Mesendoderm (in vitro differentiated cells): ENCODE data around the gene GPR143.
A peak's percentile ranks its signal among the peaks of the same experiment; 100 is the strongest.

Experiments used
- DNase-seq: peaks from one replicate; pipeline ENCODE4 v3.0.0; 2013
- H2AK5ac ChIP-seq: 2 replicates; pipeline ENCODE4 v1.6.1; 2013; ENCODE audit warnings: low read length, inconsistent platforms
- H2BK120ac ChIP-seq: 2 replicates; pipeline ENCODE4 v1.6.1; 2013; ENCODE audit warnings: low read depth, mild to moderate bottlenecking, low read length, moderate library complexity, mixed read lengths
- H2BK15ac ChIP-seq: replicated peaks from 2 replicates; pipeline ENCODE4 v1.6.1; 2013; ENCODE audit warnings: low read depth, mild to moderate bottlenecking, moderate library complexity
- H2BK5ac ChIP-seq: 2 replicates; pipeline ENCODE4 v1.6.1; 2013; ENCODE audit warnings: low read length, inconsistent platforms
- H3K18ac ChIP-seq: 2 replicates; pipeline ENCODE4 v1.6.1; 2013; ENCODE audit warnings: mild to moderate bottlenecking, low read length, mixed read lengths
- H3K23ac ChIP-seq: one replicate; pipeline ENCODE4 v1.6.1; 2013; ENCODE audit warnings: low read length
- H3K27ac ChIP-seq: 2 replicates; pipeline ENCODE4 v1.5.1; 2013; ENCODE audit warnings: low read depth, mild to moderate bottlenecking, inconsistent platforms, low read length, moderate library complexity
- H3K27me3 ChIP-seq: 2 replicates; pipeline ENCODE4 v1.6.1; 2013; ENCODE audit warnings: low read length, control low read depth, mild to moderate bottlenecking, inconsistent platforms; ENCODE audit not compliant: insufficient read depth, poor library complexity
- H3K36me3 ChIP-seq: 2 replicates; pipeline ENCODE4 v1.6.1; 2013; ENCODE audit warnings: low read length, inconsistent platforms; ENCODE audit not compliant: control insufficient read depth, insufficient read depth
- H3K4ac ChIP-seq: one replicate; pipeline ENCODE4 v1.6.1; 2013; ENCODE audit warnings: low read depth, mild to moderate bottlenecking, low read length, moderate library complexity
- H3K4me1 ChIP-seq: 2 replicates; pipeline ENCODE4 v1.6.1; 2013; ENCODE audit warnings: low read depth, low read length, inconsistent platforms; ENCODE audit not compliant: control insufficient read depth
- H3K4me2 ChIP-seq: 2 replicates; pipeline ENCODE4 v1.6.1; 2013; ENCODE audit warnings: low read length
- H3K4me3 ChIP-seq: 2 replicates; pipeline ENCODE4 v1.5.1; 2013; ENCODE audit warnings: mild to moderate bottlenecking, low read length
- H3K56ac ChIP-seq: one replicate; pipeline ENCODE4 v1.6.1; 2013; ENCODE audit warnings: low read length
- H3K79me1 ChIP-seq: 2 replicates; pipeline ENCODE4 v1.6.1; 2013; ENCODE audit warnings: low read length, inconsistent platforms
- H3K79me2 ChIP-seq: 2 replicates; pipeline ENCODE4 v1.6.1; 2013; ENCODE audit warnings: mild to moderate bottlenecking, low read length; ENCODE audit not compliant: control insufficient read depth, insufficient read depth
- H3K9ac ChIP-seq: 2 replicates; pipeline ENCODE4 v1.6.1; 2013; ENCODE audit warnings: low read length, inconsistent platforms
- H4K5ac ChIP-seq: one replicate; pipeline ENCODE4 v1.6.1; 2013; ENCODE audit warnings: low read length
- H4K8ac ChIP-seq: one replicate; pipeline ENCODE4 v1.6.1; 2013; ENCODE audit warnings: low read depth, mild to moderate bottlenecking, control low read depth, low read length, moderate library complexity
- WGBS: extraction: QIAGEN DNeasy Blood & Tissue Kit; methylation state at CpG from one replicate; pipeline ENCODE4 v1.1.7; 2013; ENCODE audit warnings: low lambda C conversion rate, missing lambda C conversion rate; ENCODE audit not compliant: insufficient coverage; ENCODE audit errors: extremely low coverage; 5-methylcytosine and 5-hydroxymethylcytosine counted together

The GPR143 gene

DNA sequence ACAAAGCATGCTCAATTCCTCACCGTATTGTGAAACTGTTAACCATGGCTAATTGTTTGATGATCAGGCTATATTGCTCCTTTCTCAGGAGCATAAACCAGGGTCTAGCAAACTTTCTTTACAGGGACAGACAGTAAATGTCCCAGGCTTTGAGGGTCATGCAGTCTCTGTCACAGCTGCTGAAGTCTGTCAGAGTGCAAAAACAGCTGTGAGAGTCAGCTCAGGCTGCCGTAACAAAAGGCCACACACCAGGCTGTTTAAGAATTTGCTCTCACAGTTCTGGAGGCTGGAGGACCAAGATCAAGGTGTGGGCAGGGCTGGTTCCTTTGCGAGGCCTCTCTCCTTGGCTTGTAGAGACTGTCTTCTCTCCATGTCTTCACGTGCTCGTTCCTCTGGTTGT is 75.6 kb downstream of the GPR143 start:
- no peaks in the 10 kb centered on the region for H3K27me3 ChIP-seq
- no peak overlapping the region for H3K27ac ChIP-seq
- no peak overlapping the region for H3K23ac ChIP-seq
- no peak overlapping the region for H2BK120ac ChIP-seq
- no peaks in the 10 kb centered on the region for H3K79me2 ChIP-seq
- no peaks in the 10 kb centered on the region for H3K79me1 ChIP-seq
- H3K4ac ChIP-seq, result no peak overlapping the region
- H2AK5ac ChIP-seq, result no peak overlapping the region
- WGBS, result no CpG with 5 or more reads among the region's 5 CpGs
- H3K18ac ChIP-seq, result no peak overlapping the region
- H3K4me2 ChIP-seq, result no peak overlapping the region
- no peak overlapping the region for H3K9ac ChIP-seq
- H2BK5ac ChIP-seq, result no peak overlapping the region
- no peak overlapping the region for H4K8ac ChIP-seq
- no peaks in the 10 kb centered on the region for H3K4me1 ChIP-seq
- no peak overlapping the region for H3K4me3 ChIP-seq
- H2BK15ac ChIP-seq, result no peak overlapping the region
- H3K56ac ChIP-seq, result no peak overlapping the region
- H3K36me3 ChIP-seq, result no peaks in the 10 kb centered on the region
- no peak overlapping the region for H4K5ac ChIP-seq
- DNase-seq, result no peak

DNA sequence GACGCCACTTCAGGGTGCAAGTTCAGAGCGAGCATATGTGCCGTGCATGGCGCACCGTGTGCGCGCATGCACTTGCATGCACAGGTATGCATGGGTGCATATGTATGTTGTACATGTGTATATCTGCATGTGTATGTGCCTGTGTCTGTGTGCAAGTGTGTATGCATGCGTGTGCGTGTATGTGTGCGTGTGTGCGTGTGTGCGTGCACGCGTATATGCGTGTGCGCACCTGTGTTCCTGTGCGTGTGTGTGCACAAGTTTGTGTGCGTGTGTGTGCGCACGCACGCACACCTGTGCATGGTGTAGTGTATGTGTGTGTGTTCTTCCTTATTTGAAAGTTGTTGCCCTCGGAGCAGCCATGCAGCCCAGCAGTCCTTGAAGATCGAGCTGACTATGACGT is 76.8 kb downstream of the GPR143 start:
- Histone ChIP-seq H3K4me1 (no peaks in the 10 kb centered on the region), H3K79me1 (no peaks in the 10 kb centered on the region), H4K8ac (no peak overlapping the region), H2BK5ac (no peak overlapping the region), H2AK5ac (no peak overlapping the region), H3K9ac (no peak overlapping the region), H4K5ac (no peak overlapping the region), H3K27me3 (no peaks in the 10 kb centered on the region), H2BK15ac (no peak overlapping the region), H3K4me3 (no peak overlapping the region), H3K56ac (no peak overlapping the region), H3K4ac (no peak overlapping the region), H3K23ac (no peak overlapping the region), H3K36me3 (no peaks in the 10 kb centered on the region), H3K4me2 (no peak overlapping the region), H3K79me2 (no peaks in the 10 kb centered on the region), H3K18ac (no peak overlapping the region), H3K27ac (no peak overlapping the region), H2BK120ac (no peak overlapping the region)
- no peak for DNase-seq
- no CpG with 5 or more reads among the region's 24 CpGs for WGBS

DNA sequence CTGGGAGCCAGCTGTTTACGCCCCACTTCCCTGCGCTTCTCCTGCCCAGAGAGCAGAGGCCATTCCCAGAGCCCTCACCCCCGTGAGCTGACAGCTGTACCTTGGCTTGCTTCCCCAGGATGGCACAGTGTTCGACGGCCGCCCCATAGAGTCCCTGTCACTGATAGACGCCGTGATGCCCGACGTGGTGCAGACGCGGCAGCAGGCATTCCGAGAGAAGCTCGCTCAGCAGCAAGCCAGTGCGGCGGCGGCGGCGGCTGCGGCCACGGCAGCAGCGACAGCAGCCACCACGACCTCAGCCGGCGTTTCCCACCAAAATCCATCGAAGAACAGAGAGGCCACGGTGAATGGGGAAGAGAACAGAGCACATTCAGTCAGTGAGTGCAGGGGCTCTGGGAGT is 77.7 kb downstream of the GPR143 start:
- Histone ChIP-seq H3K23ac (no peak overlapping the region), H3K79me1 (no peaks in the 10 kb centered on the region)
- no CpG with 5 or more reads among the region's 27 CpGs for WGBS

DNA sequence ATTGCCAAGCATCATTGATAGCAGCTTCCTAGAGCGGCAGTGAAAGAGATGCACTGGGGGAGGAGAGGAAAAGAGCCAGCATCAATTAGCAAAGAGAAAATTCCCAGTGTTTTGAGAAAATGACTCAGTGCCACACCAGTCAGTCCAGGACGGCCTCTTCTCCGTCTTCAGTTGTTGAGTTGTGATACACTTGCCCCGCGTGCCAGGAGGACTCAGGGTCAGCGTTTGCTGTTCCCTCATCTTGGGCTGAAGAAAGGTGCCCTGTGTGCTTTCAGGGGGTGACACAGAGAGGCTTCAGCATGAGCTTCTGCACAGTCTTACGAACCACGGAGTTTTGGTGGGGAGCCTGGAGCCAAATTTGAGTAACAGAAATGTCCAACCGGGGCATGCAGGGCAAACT is 82.3 kb downstream of the GPR143 start:
- no peak overlapping the region for H4K8ac ChIP-seq
- H3K4ac ChIP-seq, result no peak overlapping the region
- H3K4me2 ChIP-seq, result no peak overlapping the region
- H4K5ac ChIP-seq, result no peak overlapping the region
- no peak overlapping the region for H3K27ac ChIP-seq
- no peak overlapping the region for H2BK5ac ChIP-seq
- H3K18ac ChIP-seq, result no peak overlapping the region
- H3K36me3 ChIP-seq, result no peaks in the 10 kb centered on the region
- H2AK5ac ChIP-seq, result no peak overlapping the region
- H3K79me2 ChIP-seq, result no peaks in the 10 kb centered on the region
- no peak overlapping the region for H2BK120ac ChIP-seq
- no peak overlapping the region for H2BK15ac ChIP-seq
- H3K4me1 ChIP-seq, result no peaks in the 10 kb centered on the region
- no peak overlapping the region for H3K23ac ChIP-seq
- no peaks in the 10 kb centered on the region for H3K79me1 ChIP-seq
- H3K56ac ChIP-seq, result no peak overlapping the region
- no peak overlapping the region for H3K4me3 ChIP-seq
- no peaks in the 10 kb centered on the region for H3K27me3 ChIP-seq
- DNase-seq, result no peak
- H3K9ac ChIP-seq, result no peak overlapping the region
- WGBS, result no CpG with 5 or more reads among the region's 9 CpGs

More for the DNA sequence above, 77.7 kb downstream of the GPR143 start:
- Histone ChIP-seq H4K8ac (no peak overlapping the region), H3K18ac (no peak overlapping the region), H3K4me3 (no peak overlapping the region), H2BK120ac (no peak overlapping the region), H3K36me3 (no peaks in the 10 kb centered on the region), H3K27me3 (no peaks in the 10 kb centered on the region), H2AK5ac (no peak overlapping the region), H3K4me2 (no peak overlapping the region), H3K56ac (no peak overlapping the region), H3K27ac (no peak overlapping the region), H3K79me2 (no peaks in the 10 kb centered on the region), H3K9ac (no peak overlapping the region), H2BK5ac (no peak overlapping the region), H3K4ac (no peak overlapping the region), H4K5ac (no peak overlapping the region), H3K4me1 (no peaks in the 10 kb centered on the region), H2BK15ac (no peak overlapping the region)
- no peak for DNase-seq

DNA sequence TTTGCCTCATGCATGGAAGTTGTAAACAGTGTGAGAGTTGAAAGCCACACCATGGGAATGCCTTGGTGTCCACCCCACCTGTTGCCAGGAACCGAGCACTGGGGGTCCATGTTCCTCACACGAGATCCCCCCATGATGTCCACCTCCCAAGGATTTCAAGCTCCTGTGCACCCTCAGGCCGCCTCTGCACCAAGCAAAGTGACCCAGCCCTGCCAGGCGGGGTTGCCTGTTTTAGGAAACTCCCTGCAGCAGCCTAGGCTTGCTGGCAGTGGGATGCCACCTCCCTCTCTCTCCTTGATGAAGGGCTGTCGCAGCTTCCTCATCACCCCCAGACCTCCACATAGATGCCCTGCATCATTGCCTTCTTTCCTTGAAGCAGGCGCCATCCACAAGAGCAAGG is 82.8 kb downstream of the GPR143 start:
- H3K27me3 ChIP-seq, result no peaks in the 10 kb centered on the region
- no peak overlapping the region for H3K56ac ChIP-seq
- H2BK120ac ChIP-seq, result no peak overlapping the region
- H3K23ac ChIP-seq, result no peak overlapping the region
- H3K36me3 ChIP-seq, result no peaks in the 10 kb centered on the region
- H3K4ac ChIP-seq, result no peak overlapping the region
- H3K4me2 ChIP-seq, result no peak overlapping the region
- no peaks in the 10 kb centered on the region for H3K4me1 ChIP-seq
- no peak overlapping the region for H4K8ac ChIP-seq
- DNase-seq, result no peak
- no peak overlapping the region for H3K9ac ChIP-seq
- H3K4me3 ChIP-seq, result no peak overlapping the region
- H2BK5ac ChIP-seq, result no peak overlapping the region
- no peak overlapping the region for H2BK15ac ChIP-seq
- H3K79me2 ChIP-seq, result no peaks in the 10 kb centered on the region
- no peaks in the 10 kb centered on the region for H3K79me1 ChIP-seq
- H4K5ac ChIP-seq, result no peak overlapping the region
- no peak overlapping the region for H3K27ac ChIP-seq
- no peak overlapping the region for H3K18ac ChIP-seq
- H2AK5ac ChIP-seq, result no peak overlapping the region
- no CpG with 5 or more reads among the region's 6 CpGs for WGBS

DNA sequence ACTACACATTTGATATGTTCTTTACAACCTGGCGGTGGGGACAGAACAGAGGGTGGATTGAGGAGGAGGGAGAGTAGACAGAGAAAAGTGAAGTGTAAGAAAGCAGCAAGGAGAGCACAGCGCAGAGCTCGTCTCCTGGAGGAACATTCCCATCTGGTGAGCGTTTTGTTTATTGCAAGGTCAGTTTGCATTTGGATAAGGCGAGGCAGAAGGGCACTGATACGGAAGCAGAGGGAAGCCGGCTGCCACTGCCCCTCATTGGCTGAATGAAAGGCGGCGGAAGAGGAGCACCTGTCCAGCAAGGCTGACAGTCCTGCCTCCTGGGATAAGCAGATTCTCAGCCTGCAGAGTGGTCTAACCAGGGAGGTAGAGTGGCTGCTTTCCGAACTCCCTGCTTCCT is 83.2 kb downstream of the GPR143 start:
- Histone ChIP-seq H3K9ac (no peak overlapping the region), H2AK5ac (no peak overlapping the region), H3K79me1 (no peaks in the 10 kb centered on the region), H2BK120ac (no peak overlapping the region), H4K8ac (no peak overlapping the region), H3K56ac (no peak overlapping the region), H3K4ac (no peak overlapping the region), H2BK15ac (no peak overlapping the region), H3K27me3 (no peaks in the 10 kb centered on the region), H4K5ac (no peak overlapping the region), H3K79me2 (no peaks in the 10 kb centered on the region), H3K36me3 (no peaks in the 10 kb centered on the region), H3K4me3 (no peak overlapping the region), H3K4me2 (no peak overlapping the region), H3K23ac (no peak overlapping the region), H3K27ac (no peak overlapping the region), H3K4me1 (no peaks in the 10 kb centered on the region), H3K18ac (no peak overlapping the region), H2BK5ac (no peak overlapping the region)
- DNase-seq, result peak; percentile 40
- WGBS, result no CpG with 5 or more reads among the region's 10 CpGs
